Mammary epithelial cell (primary cell): ENCODE measurements around the gene KRTAP9-4.

Source experiments
- CTCF ChIP-seq, 2 donors: IDR thresholded peaks in 1 of 2; conservative IDR thresholded peaks in 1 of 2; 2 replicates each; pipeline ENCODE4 v1.5.1; 2011 to 2012; ENCODE audit warnings: inconsistent platforms in 2 of 2, low read length in 2 of 2, mild to moderate bottlenecking in 2 of 2, control low read depth in 1 of 2, low read depth in 1 of 2; ENCODE audit not compliant: insufficient read depth in 1 of 2; ENCODE audit errors: extremely low read depth in 1 of 2
- EZH2 ChIP-seq: IDR thresholded peaks from 2 replicates; pipeline ENCODE4 v1.6.1; 2012; ENCODE audit warnings: low read length, inconsistent platforms, borderline replicate concordance

- TF ChIP-seq CTCF (conservative IDR thresholded peaks at IDR 0.05 in 1 of 2, IDR thresholded peaks at IDR 0.05 in 1 of 2; ENCODE audit: extremely low read depth in 1 of 2, insufficient read depth in 1 of 2, low read depth in 1 of 2, low read length in 2 of 2) (no peak), EZH2 (no peak)
Measured at GRCh38 chr17:41230094-41230493, 19.4 kb upstream of the KRTAP9-4 start.
